Lung (tissue), 12 donors: ENCODE measurements around the gene RASA3. TPM values are rescaled to one million over a fixed set of nuclear protein-coding genes. Genes with fewer than 3 reads are reported as not detected.
"Not testable (repeated sequence)": the region's sequence is repeated elsewhere in the genome, so short reads cannot be mapped to it uniquely, and the experiment has no call there.

ENCODE experiments used
- ATAC-seq: fragments of 200-7000 bp; cut with Tn5 transposase; one replicate; pipeline ENCODE4 v1.9.1; 2020; ENCODE audit warnings: moderate number of reproducible peaks; ENCODE audit not compliant: insufficient read depth, low FRiP score
- DNase-seq, 3 donors: peaks; one replicate each; pipeline ENCODE4 v3.0.0-alpha.2; 2013 to 2017
- H3K27ac ChIP-seq, 2 donors: one replicate each; pipeline ENCODE4 v1.5.1; 2013; ENCODE audit warnings: mild to moderate bottlenecking in 2 of 2, moderate library complexity in 2 of 2, control low read depth in 1 of 2, inconsistent platforms in 1 of 2, low read depth in 1 of 2, low read length in 1 of 2
- H3K27me3 ChIP-seq, 3 donors: one replicate each; pipeline ENCODE4 v1.5.1; 2013; ENCODE audit warnings: low read length in 2 of 3; ENCODE audit not compliant: control insufficient read depth in 3 of 3, insufficient read depth in 3 of 3
- H3K36me3 ChIP-seq, 4 donors: one replicate each; pipeline ENCODE4 v1.5.1; 2013; ENCODE audit warnings: low read length in 4 of 4, mild to moderate bottlenecking in 1 of 4, moderate library complexity in 1 of 4; ENCODE audit not compliant: control insufficient read depth in 4 of 4, insufficient read depth in 4 of 4
- H3K4me1 ChIP-seq, 5 donors: one replicate each; pipeline ENCODE4 v1.5.1; 2013; ENCODE audit warnings: low read length in 5 of 5, mild to moderate bottlenecking in 2 of 5, moderate library complexity in 1 of 5; ENCODE audit not compliant: control insufficient read depth in 5 of 5, insufficient read depth in 5 of 5
- H3K4me3 ChIP-seq: one replicate; pipeline ENCODE4 v1.5.1; 2013; ENCODE audit warnings: mild to moderate bottlenecking, control low read depth, moderate library complexity
- H3K9ac ChIP-seq, 2 donors: one replicate each; pipeline ENCODE4 v1.5.1; 2013; ENCODE audit warnings: low read length in 2 of 2, control low read depth in 1 of 2; ENCODE audit not compliant: insufficient read depth in 1 of 2
- H3K9me3 ChIP-seq, 4 donors: one replicate each; pipeline ENCODE4 v1.5.1; 2013; ENCODE audit warnings: low read length in 3 of 4, mild to moderate bottlenecking in 1 of 4, moderate library complexity in 1 of 4; ENCODE audit not compliant: control insufficient read depth in 4 of 4, insufficient read depth in 3 of 4
- CTCF ChIP-seq: IDR thresholded peaks from 2 replicates; pipeline ENCODE4 v1.5.1; 2012; ENCODE audit warnings: mild to moderate bottlenecking; ENCODE audit errors: control extremely low read depth, extremely low read depth
- WGBS, 2 donors: extraction: QIAGEN DNeasy Blood & Tissue Kit; methylation state at CpG; one replicate each; pipeline ENCODE4 v1.1.7; 2013; 5-methylcytosine and 5-hydroxymethylcytosine counted together
- polyA plus RNA-seq, 2 donors: library from polyadenylated mRNA; stranded (reverse); fragments of 200-250 nt; gene quantifications; one replicate each; pipeline ENCODE4 v1.2.1, GENCODE V29; 2013
- total RNA-seq, 2 donors: library from RNA; depleted of rRNA in 1 of 2; stranded (reverse); fragments of >200 nt in 1 of 2; gene quantifications; one replicate each; pipeline ENCODE4 v1.2.1, GENCODE V29; 2014 to 2021
- donor health status: control.
- donor health status: control.
- donor health status: Bipolar disorder and iron deficiency.
- donor health status: healthy.
- donor health status: DM: yes; HTN: yes; CAD: no.

RASA3 gene
- total and polyA plus RNA-seq, 4 donors, result 7.4 to 22.8 (median 16.2) TPM

DNA sequence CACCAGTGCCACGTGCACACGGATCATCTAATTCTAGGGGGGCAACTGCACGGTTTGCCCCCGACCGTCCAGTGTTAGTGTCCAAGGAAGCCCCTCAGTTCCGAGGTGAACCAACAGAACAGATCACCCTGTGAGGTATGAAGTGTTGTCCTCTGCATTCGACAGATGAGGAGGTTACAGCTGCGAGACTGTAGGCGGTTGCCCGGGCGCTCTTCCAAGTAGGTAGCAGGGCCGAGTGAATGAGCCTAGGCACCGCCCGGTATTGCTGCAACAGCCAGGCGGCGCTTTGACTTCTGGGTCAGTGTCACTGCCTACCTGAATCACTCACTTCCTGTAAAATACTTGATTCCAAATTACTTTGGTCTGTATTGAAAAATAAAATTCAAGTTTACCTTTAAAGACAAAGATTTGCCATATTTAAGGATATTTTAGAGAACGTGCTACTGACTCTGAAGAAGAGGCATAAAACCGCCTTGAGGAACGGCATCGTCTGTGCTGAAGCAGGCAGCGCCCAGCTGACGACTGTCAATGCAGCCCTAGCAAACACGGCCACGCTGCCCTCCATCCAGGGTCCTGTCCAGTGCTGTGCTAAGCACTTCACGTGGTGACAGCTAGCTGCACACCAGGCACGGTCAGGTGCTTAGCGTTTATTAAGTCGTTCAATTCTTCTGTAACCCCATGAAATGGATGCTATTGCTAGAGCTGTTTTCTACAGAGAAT is 19.3 kb upstream of the RASA3 start:
- ATAC-seq, result peak; percentile 48
- no peak for TF ChIP-seq CTCF
- 78 to 82% methylated on average over 28 of the region's 28 CpGs for WGBS, 2 donors
- H3K9ac ChIP-seq, result no peak overlapping the region
- H3K9me3 ChIP-seq, result peaks cover 0 to 2% (median 0%) of the 10 kb centered on the region in 4 donors
- no peak for DNase-seq
- peaks cover 0 to 5% (median 0%) of the 10 kb centered on the region in 5 donors for H3K4me1 ChIP-seq
- no peaks in the 10 kb centered on the region for H3K27me3 ChIP-seq
- no peak overlapping the region for H3K4me3 ChIP-seq
- H3K36me3 ChIP-seq, result no peaks in the 10 kb centered on the region
- no peak overlapping the region for H3K27ac ChIP-seq

DNA sequence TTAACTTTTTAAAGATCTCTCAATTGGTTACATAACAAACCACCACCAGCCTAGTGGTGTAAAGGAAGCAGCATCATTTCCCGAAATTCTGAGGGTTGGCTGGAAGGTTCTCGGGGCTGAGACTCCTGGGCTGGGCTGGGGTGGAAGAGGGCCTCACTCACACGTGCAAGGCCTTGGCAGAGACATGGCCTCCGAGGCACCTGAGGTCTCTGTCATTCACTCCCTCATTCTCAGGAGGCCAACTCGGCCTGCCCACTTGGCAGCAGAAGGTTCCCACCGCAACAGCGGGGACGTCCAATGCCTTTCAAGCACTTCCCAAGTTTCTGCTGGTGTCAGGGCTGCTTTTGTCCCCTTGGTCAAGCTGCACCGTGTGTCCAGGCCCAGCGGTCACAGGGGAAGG is 18.6 kb upstream of the RASA3 start:
- TF ChIP-seq CTCF, result no peak
- 63 to 75% methylated on average over 10 of the region's 10 CpGs for WGBS, 2 donors
- H3K27ac ChIP-seq, result no peak overlapping the region
- no peak overlapping the region for H3K4me3 ChIP-seq
- no peak overlapping the region for H3K9ac ChIP-seq
- peaks cover 0 to 5% (median 0%) of the 10 kb centered on the region in 5 donors for H3K4me1 ChIP-seq
- DNase-seq (no peak), ATAC-seq (no peak)
- H3K27me3 ChIP-seq, result no peaks in the 10 kb centered on the region
- H3K36me3 ChIP-seq, result no peaks in the 10 kb centered on the region
- H3K9me3 ChIP-seq, result peaks cover 0 to 2% (median 0%) of the 10 kb centered on the region in 4 donors

GRCh38 chr13:114149774-114150740 is 17.6 kb upstream of the RASA3 start:
- Histone ChIP-seq H3K27ac (no peak overlapping the region), H3K9ac (no peak overlapping the region), H3K4me3 (no peak overlapping the region), H3K27me3 (no peaks in the 10 kb centered on the region), H3K36me3 (no peaks in the 10 kb centered on the region), H3K9me3 (peaks cover 0 to 2% (median 0%) of the 10 kb centered on the region in 4 donors), H3K4me1 (peaks cover 0 to 5% (median 0%) of the 10 kb centered on the region in 5 donors)
- no peak for TF ChIP-seq CTCF
- no peak for DNase-seq
- no peak for ATAC-seq
- WGBS, 2 donors, result 87 to 90% methylated on average over 12 of the region's 12 CpGs

GRCh38 chr13:114148886-114149285 is 16.5 kb upstream of the RASA3 start:
- WGBS, 2 donors, result 91 to 93% methylated on average over 19 of the region's 19 CpGs
- H3K9me3 ChIP-seq, DNase-seq, H3K4me1 ChIP-seq, ATAC-seq, H3K9ac ChIP-seq, H3K4me3 ChIP-seq, H3K36me3 ChIP-seq, H3K27me3 ChIP-seq, H3K27ac ChIP-seq: not testable (repeated sequence)
